A549 treated with RU486 at 1 μM for 4 hours (cell line): Measurements from ENCODE around the gene SMG5. TPM values are rescaled to one million over a fixed set of nuclear protein-coding genes. Genes with fewer than 3 reads are reported as not detected.

Source experiments
- total RNA-seq: library from RNA; stranded (reverse); fragments of 200-300 nt; extraction: Qiagen RNA extraction; gene quantifications from 5 replicates; pipeline ENCODE4 v1.2.3, GENCODE V29; 2022; ENCODE audit warnings: low read depth

SMG5 gene, protein sequence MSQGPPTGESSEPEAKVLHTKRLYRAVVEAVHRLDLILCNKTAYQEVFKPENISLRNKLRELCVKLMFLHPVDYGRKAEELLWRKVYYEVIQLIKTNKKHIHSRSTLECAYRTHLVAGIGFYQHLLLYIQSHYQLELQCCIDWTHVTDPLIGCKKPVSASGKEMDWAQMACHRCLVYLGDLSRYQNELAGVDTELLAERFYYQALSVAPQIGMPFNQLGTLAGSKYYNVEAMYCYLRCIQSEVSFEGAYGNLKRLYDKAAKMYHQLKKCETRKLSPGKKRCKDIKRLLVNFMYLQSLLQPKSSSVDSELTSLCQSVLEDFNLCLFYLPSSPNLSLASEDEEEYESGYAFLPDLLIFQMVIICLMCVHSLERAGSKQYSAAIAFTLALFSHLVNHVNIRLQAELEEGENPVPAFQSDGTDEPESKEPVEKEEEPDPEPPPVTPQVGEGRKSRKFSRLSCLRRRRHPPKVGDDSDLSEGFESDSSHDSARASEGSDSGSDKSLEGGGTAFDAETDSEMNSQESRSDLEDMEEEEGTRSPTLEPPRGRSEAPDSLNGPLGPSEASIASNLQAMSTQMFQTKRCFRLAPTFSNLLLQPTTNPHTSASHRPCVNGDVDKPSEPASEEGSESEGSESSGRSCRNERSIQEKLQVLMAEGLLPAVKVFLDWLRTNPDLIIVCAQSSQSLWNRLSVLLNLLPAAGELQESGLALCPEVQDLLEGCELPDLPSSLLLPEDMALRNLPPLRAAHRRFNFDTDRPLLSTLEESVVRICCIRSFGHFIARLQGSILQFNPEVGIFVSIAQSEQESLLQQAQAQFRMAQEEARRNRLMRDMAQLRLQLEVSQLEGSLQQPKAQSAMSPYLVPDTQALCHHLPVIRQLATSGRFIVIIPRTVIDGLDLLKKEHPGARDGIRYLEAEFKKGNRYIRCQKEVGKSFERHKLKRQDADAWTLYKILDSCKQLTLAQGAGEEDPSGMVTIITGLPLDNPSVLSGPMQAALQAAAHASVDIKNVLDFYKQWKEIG
- 39.9 to 48.9 TPM (median 46.9 TPM) in 5 replicates for total RNA-seq

DNA sequence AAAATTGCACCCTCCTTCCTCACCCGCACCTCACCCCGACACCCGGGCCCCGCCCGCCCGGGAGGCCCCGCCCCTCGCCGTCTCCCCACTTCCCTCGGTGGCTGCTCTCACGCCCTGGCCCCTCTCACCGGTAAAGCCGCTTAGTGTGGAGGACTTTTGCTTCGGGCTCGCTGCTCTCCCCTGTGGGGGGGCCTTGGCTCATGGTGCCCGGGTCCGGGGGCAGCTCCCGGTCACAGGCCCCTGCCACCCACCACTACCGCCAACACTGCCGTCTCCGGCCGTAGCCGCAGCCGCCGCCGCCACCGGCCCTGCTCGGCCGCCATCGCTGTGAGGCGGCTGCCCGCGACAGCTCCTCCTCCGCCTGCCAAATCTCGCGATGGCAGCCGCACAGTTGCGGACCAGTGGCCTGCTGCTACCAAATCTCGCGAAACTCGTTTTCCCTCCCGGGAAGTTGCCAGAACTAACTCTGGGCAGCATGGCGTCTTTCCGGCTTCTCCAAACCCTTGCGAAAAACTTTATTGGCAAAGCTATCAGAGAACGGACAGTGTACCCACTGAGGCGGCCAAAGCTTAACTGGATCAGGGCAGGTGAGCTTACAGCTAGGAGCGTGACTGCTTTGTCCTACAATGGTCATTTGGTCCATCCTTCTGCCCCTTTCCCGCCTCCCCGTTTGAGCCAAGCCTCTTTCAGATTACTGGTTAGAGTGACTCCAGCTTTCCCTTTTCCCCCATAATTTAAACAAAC, at the start of gene SMG5:
Gene SMG5, minus strand, starts transcription at position 347 of the 744 bp plus-strand sequence. Its CDS starts 145 bp downstream, at position 202.

DNA sequence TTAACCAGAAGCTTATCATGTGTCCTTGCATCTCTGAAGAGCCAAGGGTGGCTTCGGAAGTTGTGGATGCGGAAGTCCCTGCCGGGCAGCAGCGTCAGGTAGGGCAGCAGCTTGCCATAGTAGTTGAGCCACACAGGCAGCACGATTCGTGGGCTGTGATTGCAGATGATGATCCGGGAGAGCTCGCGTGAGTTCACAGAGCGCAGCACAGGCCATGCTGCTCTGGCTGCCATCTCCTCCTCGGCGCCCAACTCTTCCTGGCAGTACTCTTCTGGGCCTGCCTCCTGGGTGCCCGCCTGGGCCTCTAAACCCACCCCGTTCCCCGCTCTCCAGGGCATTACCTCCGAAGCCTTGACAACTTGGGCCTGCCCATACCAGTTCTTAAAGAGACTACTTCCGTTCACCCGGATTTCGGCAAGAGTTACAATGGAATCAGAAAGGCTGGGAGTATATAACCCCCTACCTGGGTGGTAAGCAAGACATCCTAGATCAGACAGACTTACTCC, 16.3 kb upstream of the SMG5 start, which contains the start of gene VHLL:
Gene VHLL, minus strand, starts transcription at position 456 of the 506 bp plus-strand sequence. Its CDS starts 118 bp downstream, at position 338.

GRCh38 chr1:156295391-156295947, 12.8 kb upstream of the SMG5 start, which contains the start of gene GLMP:
TSS of gene GLMP (minus strand) at chr1:156295679. CDS start at chr1:156295645, 34 bp downstream.

DNA sequence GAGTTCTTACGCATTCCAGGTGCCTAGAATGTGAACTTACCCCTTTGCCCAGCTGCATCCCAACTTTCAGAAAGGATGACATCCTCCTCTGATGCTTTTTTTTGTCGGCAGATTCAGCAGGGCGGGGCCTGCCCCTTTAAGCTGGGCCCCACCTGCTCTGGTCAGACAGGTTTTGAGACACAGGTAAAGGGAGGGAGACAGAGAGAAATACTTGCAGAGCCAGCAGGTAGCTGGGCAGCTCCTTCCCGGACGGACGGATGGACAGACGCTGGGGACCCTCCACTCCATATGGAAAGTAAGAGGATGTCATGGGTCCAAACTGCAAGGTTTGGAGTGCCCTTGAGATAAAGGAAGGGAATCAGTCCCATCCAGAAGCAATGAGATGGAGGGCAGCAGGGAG, 1.5 kb upstream of the SMG5 start, which contains the start of gene TMEM79:
Gene TMEM79, plus strand, starts transcription at position 214 of the 400 bp plus-strand sequence. CDS start 902 bp downstream, outside the sequence.

DNA sequence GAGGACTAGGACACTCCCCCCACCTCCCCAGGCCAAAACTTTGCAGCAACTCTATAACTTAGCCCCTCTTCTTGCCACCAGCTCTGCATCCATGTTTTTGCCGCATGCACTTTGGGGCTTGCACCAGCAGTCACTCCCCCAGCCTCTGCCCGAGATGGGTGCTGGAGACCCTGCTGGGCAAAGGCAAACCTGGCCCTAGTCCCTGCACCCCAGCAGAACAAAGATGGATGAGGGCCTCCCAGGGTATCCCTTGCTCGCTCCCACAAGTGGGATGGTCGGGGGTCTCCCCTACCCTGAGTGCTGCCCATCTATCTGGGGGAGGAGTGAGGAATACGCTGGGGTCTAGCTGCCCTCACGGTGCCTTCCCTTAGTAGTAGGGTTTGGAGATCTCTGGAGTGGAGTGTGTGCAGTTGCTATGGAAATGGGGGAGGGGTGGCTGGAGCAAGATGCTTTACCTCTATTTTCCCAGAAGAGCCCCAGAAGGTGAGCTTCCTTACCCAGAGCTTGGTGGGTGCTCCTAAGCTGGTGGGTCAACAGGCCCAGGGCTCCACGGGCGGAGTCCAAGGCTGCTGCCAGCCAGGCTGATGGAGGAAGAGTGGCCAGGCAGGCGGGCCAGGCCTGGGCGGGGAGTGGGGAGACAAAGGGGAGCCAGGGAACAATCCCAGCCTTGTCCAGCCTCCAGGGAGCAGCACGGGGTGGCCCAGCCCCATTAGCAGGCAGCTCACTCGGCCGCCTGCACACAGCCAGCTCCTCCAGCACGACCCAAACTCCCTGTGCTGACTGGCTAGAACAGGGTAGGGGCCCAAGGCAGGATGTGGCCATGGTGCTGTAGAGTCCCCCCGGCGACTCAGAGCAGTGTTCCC, 34.9 kb downstream of the SMG5 start, which contains the start of gene PAQR6:
Gene PAQR6, minus strand, starts transcription at position 597 of the 863 bp plus-strand sequence. CDS start 1,325 bp downstream, outside the sequence.

GRCh38 chr1:156241926-156242325, 40.7 kb downstream of the SMG5 start, which contains the start of gene BGLAP:
TSS of gene BGLAP (plus strand) at chr1:156242184. CDS start at chr1:156242232, 48 bp downstream.

DNA sequence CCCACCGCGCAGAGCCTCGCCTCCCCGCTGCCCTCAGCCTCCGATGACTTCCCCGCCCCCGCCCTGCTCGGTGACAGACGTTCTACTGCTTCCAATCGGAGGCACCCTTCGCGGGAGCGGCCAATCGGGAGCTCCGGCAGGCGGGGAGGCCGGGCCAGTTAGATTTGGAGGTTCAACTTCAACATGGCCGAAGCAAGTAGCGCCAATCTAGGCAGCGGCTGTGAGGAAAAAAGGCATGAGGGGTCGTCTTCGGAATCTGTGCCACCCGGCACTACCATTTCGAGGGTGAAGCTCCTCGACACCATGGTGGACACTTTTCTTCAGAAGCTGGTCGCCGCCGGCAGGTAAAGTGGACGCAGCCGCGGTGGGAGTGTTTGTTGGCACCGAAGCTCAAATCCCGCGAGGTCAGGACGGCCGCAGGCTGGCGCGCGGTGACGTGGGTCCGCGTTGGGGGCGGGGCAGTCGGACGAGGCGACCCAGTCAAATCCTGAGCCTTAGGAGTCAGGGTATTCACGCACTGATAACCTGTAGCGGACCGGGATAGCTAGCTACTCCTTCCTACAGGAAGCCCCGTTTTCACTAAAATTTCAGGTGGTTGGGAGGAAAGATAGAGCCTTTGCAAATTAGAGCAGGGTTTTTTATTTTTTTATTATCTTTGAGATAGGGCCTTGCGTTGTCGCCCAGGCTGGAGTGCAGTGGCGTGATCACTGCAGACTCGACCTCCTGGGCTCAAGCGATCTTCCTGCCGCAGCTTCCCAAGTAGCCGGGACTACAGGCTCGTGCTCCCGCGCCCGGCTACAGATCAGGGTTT, 69.6 kb downstream of the SMG5 start, which contains the start of gene PMF1:
Gene PMF1, plus strand, starts transcription at position 175 of the 811 bp plus-strand sequence. Its CDS starts 9 bp downstream, at position 184.

Other genes starting within 250 kb of the SMG5 start
- gene UBQLN4, start 229.0 kb downstream of the SMG5 start, total RNA-seq, result 34.5 to 44.2 TPM (median 40.3 TPM) in 5 replicates
- 155 to 174 TPM (median 157 TPM) in 5 replicates for gene LAMTOR2, start 228.0 kb downstream of the SMG5 start, total RNA-seq
- 0.24 TPM in 1 of 5 replicates, not detected in the others for gene RAB25, start 221.7 kb downstream of the SMG5 start, total RNA-seq
- gene MEX3A, start 200.4 kb downstream of the SMG5 start, total RNA-seq, result 1.2 to 3.2 TPM (median 2.3 TPM) in 5 replicates
- 580 to 740 TPM (median 720 TPM) in 5 replicates for gene LMNA, start 168.1 kb downstream of the SMG5 start, total RNA-seq
- 0.17 to 0.53 TPM (median 0.44 TPM) in 5 replicates for gene SEMA4A, start 129.2 kb downstream of the SMG5 start, total RNA-seq
- gene SLC25A44, start 88.7 kb downstream of the SMG5 start, total RNA-seq, result 25.2 to 30.7 TPM (median 26.8 TPM) in 5 replicates
- 58.3 to 67.8 TPM (median 60.6 TPM) in 5 replicates for gene PMF1, start 69.8 kb downstream of the SMG5 start, total RNA-seq
- gene BGLAP, start 40.6 kb downstream of the SMG5 start, total RNA-seq, result 0.66 TPM in 1 of 5 replicates, not detected in the others
- gene PAQR6, start 34.8 kb downstream of the SMG5 start, total RNA-seq, result 2.2 to 5.0 TPM (median 3.6 TPM) in 5 replicates
- 5.3 to 8.9 TPM (median 7.7 TPM) in 5 replicates for gene TMEM79, start 1.5 kb upstream of the SMG5 start, total RNA-seq
- 33.5 to 50.4 TPM (median 43.5 TPM) in 5 replicates for gene GLMP, start 12.9 kb upstream of the SMG5 start, total RNA-seq
- not detected in 5 replicates for gene VHLL, start 16.5 kb upstream of the SMG5 start, total RNA-seq
- gene CCT3, start 55.5 kb upstream of the SMG5 start, total RNA-seq, result 379 to 433 TPM (median 412 TPM) in 5 replicates
- 1.2 to 3.0 TPM (median 1.6 TPM) in 5 replicates for gene TSACC, start 55.7 kb upstream of the SMG5 start, total RNA-seq
- not detected in 5 replicates for gene RHBG, start 86.4 kb upstream of the SMG5 start, total RNA-seq
- 22.6 to 36.0 TPM (median 31.5 TPM) in 5 replicates for gene MEF2D, start 217.9 kb upstream of the SMG5 start, total RNA-seq